ENCODE measurements around the gene BABAM2. TPM values are rescaled to one million over a fixed set of nuclear protein-coding genes. Genes with fewer than 3 reads are reported as not detected.
"Not testable (repeated sequence)": the region's sequence is repeated elsewhere in the genome, so short reads cannot be mapped to it uniquely, and the experiment has no call there.

BABAM2 gene
- total RNA-seq, 2 donors from 2014 or later = 53.8 to 66.6 TPM

- H3K4me1 Mint-ChIP-seq (ENCODE audit: low read depth in 2 of 2) = peaks cover 4 to 8% of the 10 kb centered on the region in 2 donors
- H3K27me3 Mint-ChIP-seq = no peaks in the 10 kb centered on the region
- no peaks in the 10 kb centered on the region for H3K36me3 Mint-ChIP-seq
- no peak overlapping the region for H3K27ac Mint-ChIP-seq
- DNase-seq (ENCODE audit: low spot score) = no peak
- ATAC-seq = no peak
- no peaks in the 10 kb centered on the region for H3K9me3 Mint-ChIP-seq
- no peak overlapping the region for H3K4me3 Mint-ChIP-seq
Measured at GRCh38 chr2:28322981-28323396, 432.5 kb downstream of the BABAM2 start.

GRCh38 chr2:28325173-28325566 lies 434.6 kb downstream of the BABAM2 start:
- no peak overlapping the region for H3K4me3 Mint-ChIP-seq
- no peaks in the 10 kb centered on the region for H3K9me3 Mint-ChIP-seq
- H3K27ac Mint-ChIP-seq = peak overlapping the region in 1 of 2 donors; percentile 67
- ATAC-seq = no peak
- peaks cover 12 to 13% of the 10 kb centered on the region in 2 donors for H3K4me1 Mint-ChIP-seq (ENCODE audit: low read depth in 2 of 2)
- no peak for DNase-seq (ENCODE audit: low spot score)
- H3K27me3 Mint-ChIP-seq = no peaks in the 10 kb centered on the region
- peaks cover 10% of the 10 kb centered on the region for H3K36me3 Mint-ChIP-seq

GRCh38 chr2:28325567-28326468 lies 435.3 kb downstream of the BABAM2 start:
- no peaks in the 10 kb centered on the region for H3K9me3 Mint-ChIP-seq
- H3K36me3 Mint-ChIP-seq = peaks cover 10% of the 10 kb centered on the region
- H3K27ac Mint-ChIP-seq = peak overlapping the region in 1 of 2 donors; percentile 67
- peaks cover 12 to 14% of the 10 kb centered on the region in 2 donors for H3K4me1 Mint-ChIP-seq (ENCODE audit: low read depth in 2 of 2)
- no peak overlapping the region for H3K4me3 Mint-ChIP-seq
- DNase-seq (ENCODE audit: low spot score) (no peak), ATAC-seq (peak; percentile 62 to 69)
- no peaks in the 10 kb centered on the region for H3K27me3 Mint-ChIP-seq

GRCh38 chr2:28326469-28326805 lies 435.9 kb downstream of the BABAM2 start:
- Mint-ChIP-seq H3K4me1 (ENCODE audit: low read depth in 2 of 2) (peaks cover 12 to 19% of the 10 kb centered on the region in 2 donors), H3K27me3 (no peaks in the 10 kb centered on the region), H3K27ac (no peak overlapping the region), H3K9me3 (no peaks in the 10 kb centered on the region), H3K36me3 (peaks cover 10% of the 10 kb centered on the region), H3K4me3 (no peak overlapping the region)
- ATAC-seq = no peak
- DNase-seq (ENCODE audit: low spot score) = no peak

GRCh38 chr2:28326881-28327505 lies 436.5 kb downstream of the BABAM2 start:
- no peak overlapping the region for H3K27ac Mint-ChIP-seq
- no peaks in the 10 kb centered on the region for H3K27me3 Mint-ChIP-seq
- H3K36me3 Mint-ChIP-seq = peaks cover 10% of the 10 kb centered on the region
- no peaks in the 10 kb centered on the region for H3K9me3 Mint-ChIP-seq
- H3K4me3 Mint-ChIP-seq = no peak overlapping the region
- ATAC-seq (no peak), DNase-seq (ENCODE audit: low spot score) (no peak)
- H3K4me1 Mint-ChIP-seq (ENCODE audit: low read depth in 2 of 2) = peaks cover 12 to 19% of the 10 kb centered on the region in 2 donors

GRCh38 chr2:28327581-28327955 lies 437.0 kb downstream of the BABAM2 start:
- Mint-ChIP-seq H3K9me3 (no peaks in the 10 kb centered on the region), H3K4me1 (ENCODE audit: low read depth in 2 of 2) (peaks cover 12 to 19% of the 10 kb centered on the region in 2 donors), H3K4me3 (no peak overlapping the region), H3K36me3 (peaks cover 10% of the 10 kb centered on the region), H3K27ac (no peak overlapping the region), H3K27me3 (no peaks in the 10 kb centered on the region)
- no peak for DNase-seq (ENCODE audit: low spot score)
- no peak for ATAC-seq

- Mint-ChIP-seq H3K27me3 (no peaks in the 10 kb centered on the region), H3K4me3 (no peak overlapping the region), H3K9me3 (no peaks in the 10 kb centered on the region), H3K27ac (no peak overlapping the region), H3K4me1 (ENCODE audit: low read depth in 2 of 2) (peaks cover 14 to 19% of the 10 kb centered on the region in 2 donors), H3K36me3 (peaks cover 10% of the 10 kb centered on the region)
- DNase-seq (ENCODE audit: low spot score) (no peak), ATAC-seq (peak; percentile 56 to 67)
Measured at GRCh38 chr2:28327956-28328922, 437.7 kb downstream of the BABAM2 start.

- peaks cover 10% of the 10 kb centered on the region for H3K36me3 Mint-ChIP-seq
Measured at GRCh38 chr2:28329184-28329583, 438.7 kb downstream of the BABAM2 start.

GRCh38 chr2:28330722-28331121 lies 440.2 kb downstream of the BABAM2 start:
- H3K4me1 Mint-ChIP-seq (ENCODE audit: low read depth in 2 of 2) = peaks cover 17 to 22% of the 10 kb centered on the region in 2 donors
- H3K4me3 Mint-ChIP-seq; H3K27me3 Mint-ChIP-seq; H3K27ac Mint-ChIP-seq; DNase-seq (ENCODE audit: low spot score); ATAC-seq; H3K9me3 Mint-ChIP-seq: not testable (repeated sequence)
- peaks cover 10% of the 10 kb centered on the region for H3K36me3 Mint-ChIP-seq

More at GRCh38 chr2:28329184-28329583, 438.7 kb downstream of the BABAM2 start:
- Mint-ChIP-seq H3K9me3 (no peaks in the 10 kb centered on the region), H3K4me3 (no peak overlapping the region), H3K27me3 (no peaks in the 10 kb centered on the region), H3K27ac (no peak overlapping the region), H3K4me1 (ENCODE audit: low read depth in 2 of 2) (peaks cover 14 to 19% of the 10 kb centered on the region in 2 donors)
- DNase-seq (ENCODE audit: low spot score) = no peak
- ATAC-seq = no peak

GRCh38 chr2:28331797-28332196 lies 441.3 kb downstream of the BABAM2 start:
- not testable (repeated sequence) for DNase-seq (ENCODE audit: low spot score); H3K27me3 Mint-ChIP-seq; H3K27ac Mint-ChIP-seq; H3K4me3 Mint-ChIP-seq; ATAC-seq; H3K9me3 Mint-ChIP-seq
- peaks cover 10% of the 10 kb centered on the region for H3K36me3 Mint-ChIP-seq
- peaks cover 22% of the 10 kb centered on the region in 2 donors for H3K4me1 Mint-ChIP-seq (ENCODE audit: low read depth in 2 of 2)

GRCh38 chr2:28332696-28333095 lies 442.2 kb downstream of the BABAM2 start:
- H3K27me3 Mint-ChIP-seq = no peaks in the 10 kb centered on the region
- no peak for ATAC-seq
- DNase-seq (ENCODE audit: low spot score) = no peak
- peaks cover 10% of the 10 kb centered on the region for H3K36me3 Mint-ChIP-seq
- no peak overlapping the region for H3K4me3 Mint-ChIP-seq
- H3K9me3 Mint-ChIP-seq = no peaks in the 10 kb centered on the region
- no peak overlapping the region for H3K27ac Mint-ChIP-seq
- H3K4me1 Mint-ChIP-seq (ENCODE audit: low read depth in 2 of 2) = peaks cover 17 to 24% of the 10 kb centered on the region in 2 donors

GRCh38 chr2:28333606-28334526 lies 443.3 kb downstream of the BABAM2 start:
- Mint-ChIP-seq H3K27ac (no peak overlapping the region), H3K4me3 (no peak overlapping the region)
- peak; percentile 20 to 56 for ATAC-seq

More at GRCh38 chr2:28333606-28334526, 443.3 kb downstream of the BABAM2 start:
- no peak for DNase-seq (ENCODE audit: low spot score)
- H3K9me3 Mint-ChIP-seq = no peaks in the 10 kb centered on the region
- no peaks in the 10 kb centered on the region for H3K27me3 Mint-ChIP-seq
- H3K36me3 Mint-ChIP-seq = peaks cover 10% of the 10 kb centered on the region
- H3K4me1 Mint-ChIP-seq (ENCODE audit: low read depth in 2 of 2) = peaks cover 9 to 23% of the 10 kb centered on the region in 2 donors
